Spleen (tissue), 11 donors: ENCODE data around the gene MYD88. TPM values are rescaled to one million over a fixed set of nuclear protein-coding genes. Genes with fewer than 3 reads are reported as not detected.

Source experiments
- DNase-seq: peaks from one replicate; pipeline ENCODE4 v3.0.0-alpha.2; 2020
- H3K27ac ChIP-seq, 8 donors: fragments of 200-600 bp; sonication (generic) in 7 of 8; 1 replicate in 4 of 8; 2 replicates in 4 of 8; pipeline versions ENCODE4 v1.5.0 to v1.8.0; 2016 to 2021; ENCODE audit warnings: inconsistent platforms in 4 of 8, mild to moderate bottlenecking in 4 of 8, moderate library complexity in 1 of 8
- H3K27me3 ChIP-seq, 7 donors: fragments of 200-600 bp; sonication (generic) in 6 of 7; replicated peaks in 1 of 7; 1 replicate in 4 of 7; 2 replicates in 3 of 7; pipeline versions ENCODE4 v1.5.0 to v1.8.0; 2016 to 2021; ENCODE audit warnings: inconsistent platforms in 3 of 7, mild to moderate bottlenecking in 1 of 7
- H3K36me3 ChIP-seq, 6 donors: fragments of 200-600 bp; sonication (generic) in 5 of 6; 1 replicate in 4 of 6; 2 replicates in 2 of 6; pipeline versions ENCODE4 v1.5.0 to v1.8.0; 2016 to 2021; ENCODE audit warnings: inconsistent platforms in 2 of 6
- H3K4me1 ChIP-seq, 6 donors: fragments of 200-600 bp; sonication (generic) in 5 of 6; 1 replicate in 3 of 6; 2 replicates in 3 of 6; pipeline versions ENCODE4 v1.5.0 to v1.8.0; 2016 to 2021; ENCODE audit warnings: inconsistent platforms in 3 of 6
- H3K4me3 ChIP-seq, 8 donors: fragments of 200-600 bp; sonication (generic) in 7 of 8; 1 replicate in 4 of 8; 2 replicates in 4 of 8; pipeline versions ENCODE4 v1.5.0 to v1.8.0; 2016 to 2021; ENCODE audit warnings: inconsistent platforms in 4 of 8, mild to moderate bottlenecking in 4 of 8, moderate library complexity in 2 of 8
- H3K9me3 ChIP-seq, 8 donors: fragments of 200-600 bp; sonication (generic) in 7 of 8; 1 replicate in 4 of 8; 2 replicates in 4 of 8; pipeline versions ENCODE4 v1.5.0 to v1.8.0; 2016 to 2021; ENCODE audit warnings: inconsistent platforms in 4 of 8
- CTCF ChIP-seq, 11 experiments: fragments of 200-600 bp in 7 of 11; fragments of 450-650 bp in 4 of 11; sonication (generic) in 4 of 11; IDR thresholded peaks in 8 of 11; conservative IDR thresholded peaks in 3 of 11; 1 replicate in 7 of 11; 2 replicates in 4 of 11; pipeline versions ENCODE4 v1.4.0 to v1.8.0; 2016 to 2021; ENCODE audit warnings: antibody characterized with exemption in 11 of 11, inconsistent platforms in 4 of 11, mild to moderate bottlenecking in 1 of 11
- POLR2A ChIP-seq, 3 donors: fragments of 450-650 bp; IDR thresholded peaks; one replicate each; pipeline ENCODE4 v1.5.1; 2017; ENCODE audit warnings: antibody characterized with exemption in 3 of 3, mild to moderate bottlenecking in 1 of 3
- POLR2AphosphoS5 ChIP-seq, 3 donors: sonication (generic); formaldehyde crosslinking; IDR thresholded peaks; one replicate each; pipeline ENCODE4 v1.5.1; 2017; ENCODE audit warnings: antibody characterized with exemption in 3 of 3
- WGBS, 5 donors: extraction: QIAGEN DNeasy Blood & Tissue Kit in 3 of 5; methylation state at CpG; one replicate each; pipeline versions ENCODE4 v1.1.5 to v1.1.7; 2013 to 2018; 5-methylcytosine and 5-hydroxymethylcytosine counted together
- intact Hi-C: fragments of 100-400 bp; cut with DNase I; formaldehyde crosslinking; loops from one replicate; pipeline ENCODE4 v1.15.0; 2023; ENCODE audit warnings: low total_unique reads
- polyA plus RNA-seq, 3 donors: library from polyadenylated mRNA; stranded (reverse); fragments of 200-250 nt; gene quantifications; one replicate each; pipeline ENCODE4 v1.2.1, GENCODE V29; 2013
- total RNA-seq, 7 donors: library from RNA; depleted of rRNA in 3 of 7; stranded (reverse); fragments of >200 nt in 3 of 7; fragmentation: NEBNext Ultra II Directional in 4 of 7; extraction: Animal tissue kit (Norgen Biotek cat#: 25700) in 4 of 7; gene quantifications; one replicate each; pipeline versions ENCODE4 v1.1.0 to v1.2.1, GENCODE V29; 2016 to 2021
- donor health status: healthy with polysubstance abuse.
- donor health status: DM: no; HTN: no; CAD: no; lungs with moderate emphysema.
- donor health status: DM: no; HTN: no; CAD: no.
- donor health status: Bipolar disorder and iron deficiency.
- donor health status: healthy.
- donor health status: DM: no; HTN: no; CAD: no.
- donor health status: DM: yes; HTN: yes; CAD: no.

The MYD88 gene
- total and polyA plus RNA-seq, 10 donors = 38.8 to 146 (median 73.1) TPM

- Histone ChIP-seq H3K4me3 (no peak overlapping the region), H3K4me1 (peaks cover 0 to 33% (median 2%) of the 10 kb centered on the region in 6 donors), H3K9me3 (no peaks in the 10 kb centered on the region), H3K27ac (no peak overlapping the region), H3K36me3 (peaks cover 0 to 77% (median 46%) of the 10 kb centered on the region in 6 donors), H3K27me3 (no peaks in the 10 kb centered on the region)
- DNase-seq = no peak
- WGBS, 5 donors = 94 to 100% (median 97%) methylated on average over 1 of the region's 1 CpG
- intact Hi-C loops = loop anchor here (5.0 kb wide), 1 partner anchor 363 kb away; no protein-coding TSS in a partner anchor
- no peak for TF ChIP-seq POLR2A (IDR thresholded peaks at IDR 0.05)
- no peak for TF ChIP-seq CTCF (IDR thresholded peaks at IDR 0.05 in 8 of 11, conservative IDR thresholded peaks at IDR 0.05 in 3 of 11)
- TF ChIP-seq POLR2AphosphoS5 (IDR thresholded peaks at IDR 0.05) = no peak
Observed at GRCh38 chr3:38119248-38119544, 19.3 kb upstream of the MYD88 start.

DNA sequence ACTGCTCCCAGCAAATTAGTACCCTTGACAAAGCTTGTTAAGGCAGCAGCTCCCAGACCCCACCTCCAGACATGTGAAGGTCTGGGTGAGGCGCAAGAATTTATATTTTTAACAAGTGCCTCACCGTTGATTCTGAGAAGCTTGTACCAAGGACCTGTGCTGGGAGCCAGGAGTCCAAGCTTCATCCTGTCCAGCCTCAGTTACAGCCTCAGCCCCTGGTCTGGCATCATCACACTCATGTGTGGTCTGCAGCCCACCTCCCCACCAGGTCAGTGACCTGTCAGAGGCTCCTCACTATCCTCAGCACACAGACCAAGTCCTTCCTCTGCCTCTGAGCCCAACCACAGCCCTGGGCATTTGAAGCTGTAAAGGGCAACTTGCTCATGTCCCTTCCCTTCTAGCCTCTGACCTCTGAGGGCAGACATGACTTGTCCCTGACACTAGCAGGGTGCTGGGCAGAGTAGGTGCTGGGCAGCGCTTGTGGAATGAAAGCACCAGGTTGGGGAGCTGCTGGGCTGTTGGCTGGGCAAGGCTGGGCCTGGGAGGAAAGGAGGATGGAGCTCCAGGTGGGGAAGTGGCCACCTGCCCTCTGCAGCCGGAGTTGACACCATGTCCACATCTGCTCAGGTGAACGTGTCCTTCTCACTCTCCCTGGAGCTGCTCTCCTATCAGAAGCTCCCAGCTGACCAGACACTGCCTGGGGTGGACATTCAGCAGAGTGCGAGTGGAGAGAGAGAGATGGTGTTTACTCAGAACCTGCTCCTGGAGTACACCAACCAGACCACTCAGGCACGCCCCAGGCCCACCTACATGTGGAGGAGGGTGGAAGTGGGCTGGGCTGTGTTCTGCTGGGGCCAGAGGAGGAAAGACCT is 18.4 kb upstream of the MYD88 start:
- Histone ChIP-seq H3K27me3 (no peaks in the 10 kb centered on the region), H3K36me3 (peaks cover 0 to 82% (median 55%) of the 10 kb centered on the region in 6 donors), H3K9me3 (no peaks in the 10 kb centered on the region), H3K4me1 (peaks cover 0 to 25% (median 0%) of the 10 kb centered on the region in 6 donors), H3K27ac (no peak overlapping the region), H3K4me3 (no peak overlapping the region)
- WGBS, 5 donors = 88 to 94% (median 89%) methylated on average over 6 to 7 of the region's 7 CpGs
- intact Hi-C loops = loop anchor here (5.0 kb wide), 1 partner anchor 362 kb away; no protein-coding TSS in a partner anchor
- peak; percentile 66 for DNase-seq
- TF ChIP-seq CTCF (IDR thresholded peaks at IDR 0.05 in 8 of 11, conservative IDR thresholded peaks at IDR 0.05 in 3 of 11) (no peak), POLR2A (IDR thresholded peaks at IDR 0.05) (no peak), POLR2AphosphoS5 (IDR thresholded peaks at IDR 0.05) (peak; percentile 13 to 39 (median 19))

- intact Hi-C loops = no loop called here
- peak in 2 of 3 donors; percentile 23 to 56 for TF ChIP-seq POLR2AphosphoS5 (IDR thresholded peaks at IDR 0.05)
- TF ChIP-seq POLR2A (IDR thresholded peaks at IDR 0.05) = no peak
- WGBS, 5 donors = 90 to 95% (median 92%) methylated on average over 11 of the region's 11 CpGs
Observed at GRCh38 chr3:38120693-38121450, 17.6 kb upstream of the MYD88 start.

DNA sequence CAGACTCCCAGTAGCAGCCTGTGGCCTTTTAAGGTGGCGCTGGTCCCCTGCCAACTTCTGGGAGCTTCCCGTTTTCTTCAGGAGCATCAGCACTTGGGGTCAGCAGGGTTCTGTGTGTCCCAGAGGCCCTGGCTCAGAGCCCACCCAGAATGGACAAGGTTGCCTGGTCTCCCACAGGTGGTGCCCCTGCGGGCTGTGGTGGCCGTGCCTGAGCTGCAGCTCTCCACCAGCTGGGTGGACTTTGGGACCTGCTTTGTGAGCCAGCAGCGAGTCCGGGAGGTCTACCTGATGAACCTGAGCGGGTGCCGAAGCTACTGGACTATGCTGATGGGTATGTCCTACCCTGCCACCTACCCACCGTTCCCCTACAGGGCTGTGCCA is 17.0 kb upstream of the MYD88 start:
- WGBS, 5 donors = 90 to 98% (median 92%) methylated on average over 4 to 9 of the region's 9 CpGs
- TF ChIP-seq CTCF (IDR thresholded peaks at IDR 0.05 in 8 of 11, conservative IDR thresholded peaks at IDR 0.05 in 3 of 11) = no peak
- TF ChIP-seq POLR2A (IDR thresholded peaks at IDR 0.05) = no peak
- TF ChIP-seq POLR2AphosphoS5 (IDR thresholded peaks at IDR 0.05) = no peak

More at GRCh38 chr3:38120693-38121450, 17.6 kb upstream of the MYD88 start:
- no peak overlapping the region for H3K27ac ChIP-seq
- DNase-seq = peak; percentile 61
- H3K36me3 ChIP-seq = peaks cover 0 to 90% (median 63%) of the 10 kb centered on the region in 6 donors
- H3K9me3 ChIP-seq = no peaks in the 10 kb centered on the region
- no peak overlapping the region for H3K4me3 ChIP-seq
- no peaks in the 10 kb centered on the region for H3K27me3 ChIP-seq
- peaks cover 0 to 17% (median 0%) of the 10 kb centered on the region in 6 donors for H3K4me1 ChIP-seq

More for the DNA sequence above, 17.0 kb upstream of the MYD88 start:
- no peak overlapping the region for H3K27ac ChIP-seq
- H3K36me3 ChIP-seq = peaks cover 0 to 95% (median 69%) of the 10 kb centered on the region in 6 donors
- intact Hi-C loops = no loop called here
- no peak overlapping the region for H3K4me3 ChIP-seq
- H3K4me1 ChIP-seq = peaks cover 0 to 11% (median 0%) of the 10 kb centered on the region in 6 donors
- no peak for DNase-seq
- no peaks in the 10 kb centered on the region for H3K27me3 ChIP-seq
- H3K9me3 ChIP-seq = no peaks in the 10 kb centered on the region
